ENCODE data around the gene NRBF2.
A peak's percentile ranks its signal among the peaks of the same experiment; 100 is the strongest.

Gene NRBF2

GRCh38 chr10:63164166-63164623 lies 31.1 kb downstream of the NRBF2 start:
- no peak for DNase-seq (ENCODE audit: low spot score)

- DNase-seq (ENCODE audit: low spot score) = no peak
These were observed 32.1 kb downstream of the NRBF2 start for GRCh38 chr10:63165249-63165648.

- DNase-seq (ENCODE audit: low spot score) = peak; percentile 62
These were observed 33.7 kb downstream of the NRBF2 start for GRCh38 chr10:63166742-63167258.

- DNase-seq (ENCODE audit: low spot score) = no peak
These were observed 35.8 kb downstream of the NRBF2 start for GRCh38 chr10:63168821-63169462.

GRCh38 chr10:63169624-63170023 lies 36.5 kb downstream of the NRBF2 start:
- DNase-seq (ENCODE audit: low spot score) = no peak

- no peak for DNase-seq (ENCODE audit: low spot score)
These were observed 38.2 kb downstream of the NRBF2 start for GRCh38 chr10:63171255-63171855.

- DNase-seq (ENCODE audit: low spot score) = no peak
These were observed 38.8 kb downstream of the NRBF2 start for GRCh38 chr10:63171926-63172325.

- no peak for DNase-seq (ENCODE audit: low spot score)
These were observed 40.5 kb downstream of the NRBF2 start for GRCh38 chr10:63173468-63174232.

DNA sequence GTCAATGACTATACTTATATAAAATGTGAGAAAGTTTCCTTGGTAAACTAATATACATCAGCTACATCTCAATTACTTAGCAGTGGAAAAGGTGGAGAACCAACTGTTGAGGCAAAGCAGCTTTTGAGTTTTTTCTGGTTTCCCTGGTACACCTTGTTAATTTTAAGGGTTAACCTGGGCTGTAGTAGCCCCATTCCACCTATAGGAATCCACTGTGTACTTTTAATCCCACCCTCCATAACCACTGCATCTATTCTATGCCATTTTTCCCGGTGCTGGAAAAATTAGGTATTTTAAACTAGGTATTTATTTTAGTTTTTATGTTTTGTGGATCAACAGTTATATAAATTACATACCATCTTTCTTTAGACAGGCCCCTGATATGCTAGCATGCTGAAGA lies 42.4 kb downstream of the NRBF2 start:
- DNase-seq (ENCODE audit: low spot score) = no peak

DNA sequence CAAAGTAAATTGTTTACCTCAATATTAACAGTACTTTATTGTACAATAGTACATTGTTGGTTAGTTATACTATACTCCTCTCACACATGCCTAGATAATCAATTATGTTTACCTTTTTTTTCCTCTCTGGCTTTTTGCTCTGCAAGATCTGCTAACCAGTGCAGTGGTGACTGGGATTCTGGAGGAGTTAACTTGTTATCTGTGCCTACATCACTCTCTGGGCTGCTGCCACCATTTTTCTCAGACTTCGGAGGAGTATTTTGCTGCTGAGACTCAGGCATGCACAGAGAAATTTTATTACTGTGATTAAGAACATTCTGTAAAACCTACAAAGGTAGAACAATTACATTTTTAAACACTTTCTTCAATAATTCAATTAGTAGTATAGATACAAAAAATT lies 59.7 kb downstream of the NRBF2 start:
- no peak for DNase-seq (ENCODE audit: low spot score)

- DNase-seq (ENCODE audit: low spot score) = no peak
These were observed 64.4 kb downstream of the NRBF2 start for GRCh38 chr10:63197344-63198092.

- no peak for DNase-seq (ENCODE audit: low spot score)
These were observed 66.6 kb downstream of the NRBF2 start for GRCh38 chr10:63199716-63200115.

GRCh38 chr10:63200431-63200830 lies 67.3 kb downstream of the NRBF2 start:
- DNase-seq (ENCODE audit: low spot score) = no peak

DNA sequence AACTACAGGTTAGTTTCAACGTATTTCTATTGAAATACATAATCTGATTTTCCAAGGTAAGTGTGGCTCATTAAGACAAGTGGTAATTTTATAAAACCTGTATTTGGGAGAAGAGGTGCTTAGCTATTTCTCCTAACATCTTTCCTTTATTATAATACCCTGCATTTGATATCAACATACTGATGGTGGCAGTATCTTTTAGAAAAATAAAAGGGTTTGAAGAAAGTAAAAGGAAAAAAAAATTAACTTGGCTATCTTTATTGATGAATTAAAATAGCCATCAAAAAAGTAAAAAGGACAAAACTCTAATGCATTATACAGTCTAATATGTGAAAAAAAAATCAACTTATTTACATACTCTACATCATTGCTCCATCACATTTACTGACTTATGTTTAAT lies 68.0 kb downstream of the NRBF2 start:
- no peak for DNase-seq (ENCODE audit: low spot score)

Measured in putamen (tissue), 1 donor.